AG08396 (cell line): ENCODE measurements around the gene ZMAT5.
"Not testable (repeated sequence)": the region's sequence is repeated elsewhere in the genome, so short reads cannot be mapped to it uniquely, and the experiment has no call there.

Experiments
- DNase-seq: peaks from one replicate; pipeline ENCODE4 v3.0.0; 2012; ENCODE audit warnings: low spot score, mixed read lengths

Gene ZMAT5

GRCh38 chr22:29786031-29786430 lies 19.2 kb upstream of the ZMAT5 start:
- DNase-seq, result no peak

GRCh38 chr22:29784451-29785361 lies 17.9 kb upstream of the ZMAT5 start:
- DNase-seq, result peak; percentile 35

GRCh38 chr22:29782061-29782845 lies 15.4 kb upstream of the ZMAT5 start:
- peak; percentile 66 for DNase-seq

GRCh38 chr22:29780748-29781676 lies 14.2 kb upstream of the ZMAT5 start:
- peak; percentile 83 for DNase-seq

- DNase-seq, result no peak
Observed at GRCh38 chr22:29780220-29780619, 13.4 kb upstream of the ZMAT5 start.

- no peak for DNase-seq
Observed at GRCh38 chr22:29773233-29773632, 6.4 kb upstream of the ZMAT5 start.

- DNase-seq, result peak; percentile 57
Observed at GRCh38 chr22:29772170-29772641, 5.4 kb upstream of the ZMAT5 start.

GRCh38 chr22:29769723-29770321 lies 3.0 kb upstream of the ZMAT5 start:
- no peak for DNase-seq

- DNase-seq, result no peak
Observed at GRCh38 chr22:29768052-29768693, 1.4 kb upstream of the ZMAT5 start.

- DNase-seq, result peak; percentile 93
Observed at GRCh38 chr22:29767171-29768051, 604 bp upstream of the ZMAT5 start, which contains the start of gene UQCR10. UQCR10 (plus strand) TSS chr22:29767369; CDS start chr22:29767399, 30 bp downstream.

GRCh38 chr22:29765905-29766631 lies 739 bp downstream of the ZMAT5 start:
- no peak for DNase-seq

- DNase-seq, result no peak
Observed at GRCh38 chr22:29762263-29762662, 4.5 kb downstream of the ZMAT5 start.

GRCh38 chr22:29758959-29759358 lies 7.8 kb downstream of the ZMAT5 start:
- DNase-seq, result no peak

- DNase-seq, result no peak
Observed at GRCh38 chr22:29758068-29758622, 8.7 kb downstream of the ZMAT5 start.

GRCh38 chr22:29757096-29757495 lies 9.7 kb downstream of the ZMAT5 start:
- DNase-seq, result no peak

GRCh38 chr22:29756341-29756740 lies 10.5 kb downstream of the ZMAT5 start:
- DNase-seq, result no peak

- no peak for DNase-seq
Observed at GRCh38 chr22:29755889-29756288, 10.9 kb downstream of the ZMAT5 start.

GRCh38 chr22:29754658-29755395 lies 12.0 kb downstream of the ZMAT5 start:
- DNase-seq, result not testable (repeated sequence)
